ENCODE measurements around the gene NEK6.

NEK6 gene

DNA sequence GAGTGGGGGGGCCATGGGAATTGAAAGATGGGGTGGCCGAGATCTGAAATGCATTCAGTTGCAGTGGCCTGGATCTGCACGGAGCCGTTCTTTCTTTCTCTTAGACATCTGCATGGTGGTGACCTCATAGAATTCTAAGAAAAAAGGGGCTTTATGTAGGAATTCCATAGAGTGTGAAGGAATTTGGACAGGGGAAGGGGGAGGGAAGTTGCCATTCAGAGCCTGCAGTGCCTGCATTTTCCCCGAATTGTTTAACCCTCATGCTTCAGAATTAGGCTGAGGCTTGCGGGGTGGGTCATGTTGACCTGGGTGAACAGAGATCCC is 4.9 kb downstream of the NEK6 start:
- DNase-seq: no peak

DNA sequence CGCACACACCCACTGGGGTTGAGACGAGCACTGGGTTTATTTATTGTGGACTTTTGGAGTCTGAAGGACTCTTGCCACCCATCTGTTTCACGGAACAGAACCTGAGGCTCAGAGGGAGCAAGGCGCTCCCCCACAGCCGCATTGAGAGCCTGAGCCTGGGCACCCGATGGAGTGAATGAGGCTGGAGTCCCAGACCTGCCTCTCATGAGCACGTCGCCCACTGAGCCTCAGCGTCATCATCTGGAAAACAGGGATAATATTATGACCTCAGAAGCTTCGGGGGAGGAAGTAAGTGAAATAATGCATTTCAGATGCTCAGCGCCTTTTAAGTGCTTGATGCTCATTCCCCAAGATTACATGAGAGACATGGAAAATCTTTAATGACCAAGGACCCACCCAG is 5.5 kb downstream of the NEK6 start:
- DNase-seq: no peak

DNA sequence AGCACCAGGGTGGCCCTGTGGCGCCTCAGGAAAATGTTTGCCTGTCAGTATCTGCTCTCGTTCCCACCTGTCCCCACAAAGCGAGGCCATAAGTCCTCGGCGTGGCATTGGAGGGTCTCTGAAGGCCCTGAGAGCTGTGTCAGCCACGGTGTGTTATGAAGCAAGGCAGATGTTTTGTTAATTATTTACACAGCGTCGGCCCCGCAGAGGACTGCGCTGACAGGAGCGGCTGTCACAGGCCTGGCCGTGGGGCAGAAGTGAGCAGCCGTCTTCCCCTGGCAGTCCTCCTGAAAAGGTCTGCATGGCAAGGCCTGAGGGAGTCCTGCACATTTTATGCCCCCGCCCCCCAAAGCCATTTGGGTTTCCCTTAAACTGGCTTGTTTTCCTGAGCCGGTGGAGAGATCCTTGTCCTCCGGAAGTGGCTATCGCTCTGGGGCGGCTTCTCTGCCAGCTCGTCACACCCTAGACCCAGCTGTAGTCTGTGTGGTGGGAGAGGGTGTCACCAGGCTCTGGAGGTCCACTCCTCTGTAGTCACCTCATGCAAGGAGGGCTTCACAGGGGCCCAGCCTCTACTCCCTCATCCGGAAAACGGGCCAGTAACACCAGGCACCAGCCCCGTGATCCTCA is 6.2 kb downstream of the NEK6 start:
- DNase-seq: no peak

DNA sequence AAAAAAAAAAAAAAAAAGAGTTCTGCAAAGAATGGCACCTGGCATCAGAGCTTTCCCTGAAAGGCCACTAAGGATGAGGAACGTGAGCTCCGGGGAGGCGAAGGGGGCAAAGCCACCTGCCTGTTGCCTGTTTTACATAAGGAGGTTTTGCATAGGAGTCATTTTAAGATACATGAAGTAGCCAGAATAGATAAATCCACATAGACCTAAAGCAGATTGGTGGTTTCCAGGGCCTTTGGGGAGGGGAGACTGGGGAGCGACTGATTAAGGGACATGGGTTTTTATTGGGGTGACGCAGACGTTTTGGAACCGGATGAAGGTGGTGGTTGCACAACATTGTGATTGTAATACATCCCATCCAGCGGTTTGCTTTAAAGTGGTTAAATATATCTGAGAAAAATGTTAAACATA is 7.1 kb downstream of the NEK6 start:
- no peak for DNase-seq

DNA sequence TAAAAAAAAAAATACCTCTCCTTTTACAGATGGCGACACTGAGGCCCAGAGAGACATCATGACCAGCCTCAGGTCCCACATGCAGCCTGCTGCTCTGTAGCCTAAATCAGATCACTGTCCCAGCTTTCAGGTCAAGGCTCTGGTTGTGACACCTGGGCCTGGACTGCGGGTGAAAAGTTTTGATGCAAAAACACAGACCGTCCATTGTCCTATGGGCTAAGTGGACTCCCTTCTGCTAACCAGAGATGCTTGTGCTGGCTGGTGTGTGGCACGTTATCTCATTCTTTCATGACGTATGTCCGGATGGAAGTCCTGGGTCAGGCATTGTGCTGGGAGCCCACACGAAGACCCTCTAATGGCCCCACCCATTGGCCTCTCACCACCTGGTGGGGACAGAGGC is 7.8 kb downstream of the NEK6 start:
- no peak for DNase-seq

DNA sequence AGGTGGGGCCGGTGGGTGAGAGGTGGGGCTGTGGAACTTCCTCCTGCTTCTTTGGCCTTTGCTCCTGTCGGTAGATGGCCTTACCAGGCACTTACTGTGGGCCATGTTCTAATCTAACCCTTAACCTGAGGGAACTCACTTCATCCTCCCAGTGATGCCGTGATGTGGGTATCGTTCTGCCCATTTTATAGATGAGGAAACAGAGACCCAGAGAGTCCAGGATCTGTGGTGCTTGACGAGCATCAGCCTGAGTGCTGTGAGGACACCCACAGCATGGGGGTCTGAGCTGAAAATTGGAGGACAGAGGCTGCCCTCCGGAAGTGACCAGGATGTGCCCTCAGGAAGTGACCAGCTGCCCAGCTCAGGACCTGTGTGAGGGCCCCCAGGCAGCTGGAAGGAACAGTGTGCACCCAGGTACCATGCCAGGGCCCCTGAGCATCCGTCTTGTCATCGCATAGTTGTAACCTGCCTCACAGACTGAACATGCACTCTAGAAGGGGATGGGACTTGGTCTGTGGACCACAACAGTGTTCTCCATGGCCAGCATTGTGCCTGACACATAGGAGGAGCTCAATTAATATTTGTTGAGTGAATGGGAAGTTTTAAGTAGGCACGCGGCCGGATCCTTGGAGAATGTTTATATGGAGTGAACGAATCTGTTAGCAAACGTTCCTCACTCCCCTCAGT is 8.5 kb downstream of the NEK6 start:
- no peak for DNase-seq

DNA sequence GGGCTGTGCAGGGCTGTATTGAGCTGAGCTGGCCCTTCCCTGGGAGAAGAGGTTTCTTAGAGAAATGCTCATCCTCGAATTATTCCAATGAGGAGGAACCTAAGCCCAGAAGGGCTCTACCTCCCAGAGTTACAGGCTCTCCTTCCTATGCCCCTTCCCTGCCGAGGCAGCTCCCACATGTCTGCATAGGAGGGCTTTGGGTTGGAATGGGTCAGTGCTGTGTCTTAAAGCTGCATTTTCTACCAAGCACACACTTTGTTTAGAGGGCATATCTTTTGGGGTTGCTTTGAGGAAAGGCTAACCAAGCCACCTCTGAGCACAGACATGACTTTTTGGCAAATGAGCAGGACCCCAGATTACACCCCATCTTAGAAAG is 9.1 kb downstream of the NEK6 start:
- no peak for DNase-seq

DNA sequence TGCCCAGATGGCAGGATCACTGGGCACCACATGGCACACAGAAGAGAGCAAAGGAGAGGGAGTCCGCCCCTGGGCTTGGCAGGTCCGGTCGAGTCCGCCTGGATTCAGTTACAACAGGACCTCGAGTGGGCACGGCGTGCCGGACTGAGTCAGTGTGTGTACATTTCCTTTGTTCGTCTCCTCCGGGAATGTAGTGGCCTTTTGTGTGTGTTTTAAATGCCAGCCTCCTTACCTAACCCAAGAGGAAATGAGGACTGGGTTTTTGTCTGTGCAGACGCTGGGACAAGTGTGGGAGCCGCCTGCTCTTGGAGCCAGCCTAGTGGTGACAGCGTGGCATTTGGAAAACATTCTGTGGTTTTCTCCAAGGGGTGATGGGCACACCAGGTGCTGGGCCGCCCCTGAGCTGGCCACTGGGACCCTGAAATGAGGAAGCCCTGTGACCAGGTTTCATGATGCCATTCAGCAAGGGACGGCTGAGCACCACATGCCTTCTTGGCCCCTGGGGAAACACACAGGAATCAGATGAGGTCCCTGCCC is 9.6 kb downstream of the NEK6 start:
- DNase-seq: no peak

DNA sequence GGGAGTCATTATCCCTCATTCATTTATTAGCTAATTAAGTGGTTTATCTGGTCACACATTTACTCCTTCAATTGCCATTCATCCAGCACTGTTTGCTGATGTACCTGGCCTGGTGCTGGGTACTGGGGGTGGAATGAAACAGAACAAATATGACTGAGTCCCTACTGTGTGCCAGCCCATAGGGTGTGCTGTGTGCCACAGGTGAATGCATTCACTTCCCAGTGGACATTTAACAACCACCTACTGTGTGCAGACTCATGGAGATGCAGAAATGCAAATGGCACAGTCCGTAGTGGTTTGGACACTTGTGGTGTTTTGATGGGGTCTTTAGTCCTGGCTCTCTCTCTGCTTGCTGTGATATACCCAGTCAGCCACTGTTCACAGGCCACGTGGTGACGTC is 10.5 kb downstream of the NEK6 start:
- no peak for DNase-seq

DNA sequence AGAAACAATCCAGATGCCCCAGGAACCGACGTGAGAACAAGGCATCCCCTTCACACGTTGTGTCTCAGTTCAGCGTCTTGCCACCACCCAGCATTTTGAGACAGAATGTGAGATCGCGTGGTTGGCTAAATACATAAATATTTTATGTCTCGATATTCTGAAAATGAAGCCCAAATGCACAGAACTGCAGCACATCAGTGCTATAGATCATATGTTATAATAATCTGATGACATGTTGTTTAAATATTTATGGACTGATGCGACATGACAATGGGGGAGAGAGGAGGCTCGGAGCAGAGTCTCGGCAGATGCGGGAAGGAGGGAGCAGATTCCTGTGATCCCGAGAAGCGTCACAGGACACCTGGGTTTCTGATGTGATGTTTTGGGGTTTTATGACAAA is 10.9 kb downstream of the NEK6 start:
- DNase-seq: no peak

DNA sequence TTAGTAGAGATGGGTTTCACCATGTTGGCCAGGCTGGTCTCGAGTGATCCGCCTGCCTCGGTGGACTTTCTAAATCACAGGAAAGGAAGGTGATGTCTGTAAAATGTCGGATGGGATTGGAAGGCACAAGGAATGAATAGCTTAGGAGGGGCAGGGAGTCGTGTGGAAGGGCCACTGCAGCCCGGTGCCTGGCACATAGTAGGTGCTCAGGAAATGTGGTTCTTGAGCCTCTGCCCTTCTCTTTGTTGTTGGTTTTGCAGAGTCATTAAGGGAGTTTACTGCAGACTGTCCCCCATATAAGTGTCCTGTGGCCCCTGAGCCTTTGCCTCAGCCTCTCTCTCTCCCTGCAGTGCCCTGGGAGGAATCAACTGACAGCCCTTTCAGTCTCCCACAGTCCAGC is 11.8 kb downstream of the NEK6 start:
- DNase-seq: no peak

DNA sequence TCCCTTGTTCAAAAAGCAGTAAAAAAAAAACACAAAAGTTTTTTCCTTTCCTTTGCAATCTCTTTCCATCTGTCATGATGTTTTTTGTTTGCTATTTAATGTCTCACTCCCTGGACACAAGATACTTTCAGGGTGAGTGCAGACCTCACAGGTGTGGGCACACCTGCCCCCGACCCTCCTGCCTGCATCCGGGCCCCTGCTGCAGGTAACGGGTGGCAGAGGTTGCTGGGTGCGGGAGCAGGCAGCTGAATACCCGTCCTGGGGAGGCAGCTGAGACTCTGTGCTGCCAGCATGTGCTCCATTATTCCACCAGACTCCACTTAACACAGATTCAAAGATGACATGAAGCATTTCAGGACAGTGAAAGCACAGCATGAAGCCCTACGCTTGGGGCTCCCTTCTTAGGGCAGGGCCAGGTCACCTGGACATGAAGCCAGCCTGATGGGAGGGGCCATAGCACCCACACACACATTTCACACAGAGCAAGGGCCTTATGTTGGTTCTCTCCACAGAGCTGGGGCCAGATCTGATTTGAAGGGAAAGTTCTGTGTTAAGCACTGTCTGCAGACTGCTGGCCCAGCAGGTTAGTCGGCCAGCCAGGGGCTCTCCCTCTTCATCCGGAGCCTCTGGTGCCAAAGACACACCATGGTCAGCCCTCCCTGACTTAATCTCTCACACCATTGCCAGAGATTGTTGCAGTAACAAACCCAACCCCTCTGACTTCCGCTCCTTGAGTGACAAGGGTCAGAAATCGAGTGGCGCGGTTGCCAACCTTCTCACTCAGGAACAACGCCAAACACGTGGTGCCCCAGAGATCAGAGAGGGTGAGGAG is 13.0 kb downstream of the NEK6 start:
- DNase-seq: no peak

DNA sequence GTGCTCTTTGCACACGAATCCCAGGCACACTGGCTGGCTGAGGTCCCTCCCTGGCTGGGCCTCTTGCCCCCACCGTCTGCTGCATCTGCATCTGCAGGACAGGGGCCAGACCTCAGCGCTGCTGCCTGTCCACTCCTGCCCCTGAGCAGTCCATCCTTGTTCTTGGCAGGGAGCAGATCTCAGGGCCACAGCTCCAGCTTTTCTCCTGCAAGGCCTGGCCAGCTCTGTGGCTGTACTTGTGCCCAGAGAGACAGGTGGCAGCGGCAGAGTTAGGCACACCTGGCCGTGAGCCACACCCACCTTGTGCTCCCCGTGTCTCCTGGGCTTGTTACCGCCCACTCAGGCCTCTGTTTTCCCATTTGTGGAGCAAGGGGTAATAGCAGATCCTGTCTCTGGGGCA is 13.9 kb downstream of the NEK6 start:
- no peak for DNase-seq

DNA sequence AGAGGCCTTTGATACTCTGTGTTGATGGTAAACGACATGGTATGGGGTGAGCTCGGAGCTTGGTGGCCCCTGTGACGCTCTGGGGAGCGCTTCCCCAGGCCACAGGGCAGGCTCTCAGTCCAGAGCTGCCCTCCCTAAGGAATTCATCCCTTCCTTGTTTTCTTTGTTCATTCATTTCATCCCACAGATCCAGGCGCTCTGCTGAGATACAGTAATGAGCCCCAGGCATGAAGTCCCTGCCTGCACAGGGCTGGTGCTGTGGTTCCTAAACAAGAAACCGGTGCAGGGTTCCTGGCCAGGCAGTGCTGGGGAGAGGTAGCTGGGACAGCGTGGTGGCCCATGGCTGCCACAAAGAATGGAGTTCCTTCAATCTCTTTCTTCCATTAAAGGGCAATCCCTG is 14.4 kb downstream of the NEK6 start:
- DNase-seq: no peak

DNA sequence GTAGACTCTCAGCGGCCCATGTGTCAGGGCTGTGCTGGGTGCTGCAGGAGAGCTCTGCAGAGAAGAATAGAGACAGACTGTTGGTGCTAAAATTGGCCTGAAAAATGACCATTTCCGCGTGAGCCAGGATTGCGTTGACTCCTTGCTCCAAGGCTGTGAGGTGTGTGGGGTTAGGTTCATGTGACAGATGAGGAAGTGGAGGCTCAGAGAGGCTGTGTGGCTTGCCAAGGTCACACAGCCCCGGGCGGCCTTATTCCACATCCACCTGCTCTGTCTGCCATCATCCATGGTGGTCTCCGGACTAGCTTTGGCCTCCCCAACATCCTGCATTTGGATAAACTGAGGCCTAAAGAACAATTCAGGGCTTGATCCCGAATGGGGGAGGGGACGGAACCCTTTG is 15.2 kb downstream of the NEK6 start:
- DNase-seq: no peak

DNA sequence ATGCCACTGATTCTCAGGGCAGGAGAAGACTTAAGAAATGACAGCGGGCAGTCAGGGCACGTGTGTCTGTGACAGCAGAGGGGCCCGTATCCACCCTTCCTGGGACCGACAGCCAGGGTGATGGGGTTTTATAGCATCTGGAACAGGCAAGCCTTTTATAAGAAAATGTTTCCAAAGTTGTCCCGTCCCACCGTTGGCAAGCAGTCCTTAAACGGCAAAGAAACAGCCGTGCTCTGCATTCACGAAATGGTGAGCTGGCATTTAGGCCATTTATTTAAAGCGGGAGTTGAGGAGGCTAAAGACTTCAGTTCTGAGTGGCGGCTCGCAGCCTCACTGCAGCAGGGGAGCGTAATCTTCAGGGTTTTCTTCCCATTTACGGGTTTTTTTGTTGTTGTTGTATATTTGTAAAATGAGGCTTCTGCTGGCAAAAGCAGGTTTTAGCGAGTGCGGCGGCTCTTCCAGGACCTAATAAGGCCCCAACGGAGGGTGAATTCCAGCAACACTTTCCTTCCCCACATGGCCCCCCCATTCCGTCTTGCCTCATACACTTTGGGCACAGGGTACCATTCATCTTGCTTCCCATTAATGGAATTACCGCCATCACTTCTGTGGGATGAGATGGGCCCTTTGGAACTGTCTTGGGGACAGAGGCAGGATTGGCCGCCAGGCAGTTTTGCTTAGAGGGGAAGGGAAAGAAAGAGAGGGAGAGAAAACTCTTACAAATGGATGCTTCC is 15.8 kb downstream of the NEK6 start:
- no peak for DNase-seq

DNA sequence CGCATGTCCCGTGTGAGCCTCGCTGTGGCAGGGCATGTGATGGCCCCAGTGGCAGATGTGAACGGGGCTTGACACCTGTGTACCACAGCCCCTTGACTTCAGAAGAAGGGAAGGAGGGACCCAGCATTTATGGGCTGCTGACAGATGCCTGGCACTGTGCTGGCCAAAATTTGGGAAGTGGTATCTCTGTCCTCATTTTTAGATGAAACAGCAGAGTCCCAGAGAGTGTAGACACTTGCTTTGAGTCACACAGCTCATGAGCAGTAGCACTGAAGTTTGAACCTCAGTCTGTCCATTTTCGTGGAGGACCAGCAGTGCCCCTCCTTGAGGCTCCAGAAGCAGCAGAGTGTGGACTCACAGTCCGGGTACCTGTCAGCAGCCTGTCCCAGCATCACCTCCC is 16.5 kb downstream of the NEK6 start:
- no peak for DNase-seq

DNA sequence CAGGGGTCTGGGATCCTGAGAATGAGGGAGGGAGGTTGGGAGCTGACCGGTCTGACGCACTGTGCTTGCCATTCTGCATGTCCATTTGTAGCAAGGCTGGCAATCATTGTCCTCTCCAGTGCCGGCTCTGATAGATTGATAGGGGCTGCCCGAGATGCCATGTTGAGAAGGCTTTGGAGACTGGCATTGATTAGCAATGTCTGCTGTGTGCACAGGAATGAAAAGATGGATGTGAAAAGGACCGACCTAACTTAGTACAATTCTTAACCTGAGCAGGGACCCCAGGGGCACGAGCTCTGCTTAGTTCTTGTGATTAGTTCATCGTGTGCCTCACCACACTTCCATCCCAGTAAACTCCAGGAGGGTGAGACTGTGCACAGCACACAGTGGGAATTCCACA is 17.0 kb downstream of the NEK6 start:
- no peak for DNase-seq

DNA sequence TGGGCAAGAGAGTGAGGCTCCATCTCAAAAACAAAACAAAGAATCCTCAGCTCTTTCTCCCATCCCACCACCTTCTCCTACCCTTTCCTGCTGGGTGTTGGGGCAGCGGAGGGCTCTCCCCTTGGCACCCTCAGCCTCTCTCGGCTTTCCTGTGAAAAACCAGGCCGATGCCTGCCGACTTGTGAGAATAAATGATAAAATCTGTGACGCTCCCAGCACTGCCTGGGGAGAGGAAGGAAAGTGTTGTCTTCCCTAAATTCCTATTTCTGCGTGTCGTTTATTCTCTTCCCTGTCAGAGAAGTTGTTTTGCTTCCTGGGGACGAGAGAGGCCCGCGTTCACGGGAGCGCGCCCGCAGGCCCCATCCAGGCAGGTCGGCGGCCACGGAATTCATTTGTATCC is 19.7 kb downstream of the NEK6 start:
- DNase-seq: no peak

DNA sequence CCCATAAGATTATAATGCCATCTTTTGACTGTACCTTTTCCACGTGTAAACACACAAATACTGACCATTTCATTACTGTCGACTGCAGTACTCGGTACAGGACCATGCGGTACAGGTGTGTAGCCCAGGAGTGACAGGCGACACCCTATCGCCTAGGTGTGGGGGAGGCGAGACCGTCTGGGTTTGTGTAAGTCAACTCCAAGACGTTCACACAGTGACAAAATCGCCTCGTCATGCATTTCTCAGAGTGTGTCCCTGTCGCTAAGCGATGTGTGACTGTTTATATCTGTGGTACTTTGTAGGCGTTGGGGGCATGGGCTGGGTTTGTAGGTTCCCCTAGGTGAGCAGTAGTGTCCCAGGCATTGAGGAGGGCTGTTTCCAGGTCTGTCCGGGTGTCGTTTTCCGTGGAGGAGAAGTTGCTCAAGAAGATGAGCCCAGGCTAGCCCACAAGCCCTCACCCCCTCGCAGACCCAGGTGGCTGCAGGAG is 20.3 kb downstream of the NEK6 start:
- no peak for DNase-seq

DNA sequence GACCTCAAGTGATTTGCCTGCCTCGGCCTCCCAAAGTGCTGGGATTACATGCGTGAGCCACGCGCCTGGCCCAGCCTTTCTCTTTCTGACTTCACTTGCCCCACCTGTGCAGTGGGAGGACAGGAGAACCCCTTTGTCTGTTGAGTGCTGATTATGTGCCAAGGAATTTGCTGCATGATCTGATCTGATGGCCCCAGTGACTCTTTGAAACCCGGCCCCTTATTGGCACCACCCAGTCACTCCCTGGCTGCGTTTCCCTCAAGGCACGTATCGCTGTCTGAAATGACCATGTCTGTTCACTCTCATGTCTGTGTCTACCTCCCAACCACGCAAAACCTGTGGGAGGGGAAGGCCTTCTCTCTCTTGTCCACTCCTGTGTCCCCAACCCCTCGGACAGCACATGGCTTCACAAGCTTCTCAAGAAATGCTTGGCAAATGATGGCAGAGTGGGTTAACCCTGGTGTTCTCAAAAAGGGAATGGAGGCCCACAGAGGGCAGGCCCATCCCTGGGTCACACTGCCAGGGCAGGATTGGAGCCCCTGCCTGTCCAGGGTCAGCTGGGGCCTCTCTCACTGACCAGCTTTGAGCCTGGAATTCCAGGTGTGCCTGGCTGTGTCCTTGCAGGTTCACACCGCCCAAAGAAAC is 21.9 kb downstream of the NEK6 start:
- DNase-seq: no peak

DNA sequence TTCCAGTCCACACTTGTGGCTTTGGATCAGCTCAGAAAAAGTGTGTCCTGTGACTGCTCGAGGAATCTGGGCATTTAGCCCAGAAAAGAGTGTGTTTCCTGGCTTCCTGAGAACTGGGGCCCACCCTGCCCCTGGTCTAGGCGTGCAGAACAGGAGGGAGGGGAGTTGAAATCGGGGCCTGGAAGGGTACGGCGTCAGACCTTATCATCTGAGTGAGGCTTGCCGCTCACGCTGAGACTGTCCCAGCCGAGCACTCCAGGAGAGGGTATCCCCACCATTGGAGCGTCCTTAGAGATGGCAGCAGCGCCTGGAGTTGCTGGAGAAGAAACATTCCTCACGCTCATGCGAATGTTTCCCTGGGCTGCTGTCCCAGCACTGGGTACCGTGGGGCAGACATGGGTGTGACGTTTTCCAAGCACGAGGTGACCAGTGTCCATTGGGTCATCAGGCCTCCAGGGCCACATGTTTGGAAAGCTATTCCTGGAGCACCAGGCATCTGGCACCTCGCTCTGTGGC is 22.5 kb downstream of the NEK6 start:
- no peak for DNase-seq
